ENCODE data around the gene C16orf54.
"Not testable (repeated sequence)": the region's sequence is repeated elsewhere in the genome, so short reads cannot be mapped to it uniquely, and the experiment has no call there.

Gene C16orf54

DNA sequence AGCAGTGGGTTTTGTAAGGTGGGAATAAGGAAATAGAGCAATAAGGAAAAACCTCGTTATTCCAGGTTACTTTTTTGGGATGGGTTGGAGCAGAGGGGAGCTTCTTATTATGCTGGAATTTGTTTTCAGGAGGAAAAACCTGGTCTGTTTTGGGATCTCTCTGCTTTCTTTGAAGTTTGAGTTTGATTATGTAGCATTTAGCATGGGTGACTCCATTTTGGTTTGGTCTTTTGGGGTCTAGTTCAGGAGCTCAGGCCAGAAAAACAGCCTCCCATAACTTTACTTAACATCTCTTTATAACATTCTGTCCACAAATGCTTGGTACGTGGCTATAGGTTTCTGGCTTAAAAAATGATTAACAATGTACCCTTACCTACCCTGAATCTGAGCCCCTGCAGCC is 23.7 kb upstream of the C16orf54 start:
- H3K36me3 ChIP-seq (ENCODE audit: control insufficient read depth in 5 of 5, insufficient read depth in 5 of 5, low read length in 5 of 5): no peaks in the 10 kb centered on the region
- H3K27ac ChIP-seq (ENCODE audit: low read depth, low read length): no peak overlapping the region
- H3K4me1 ChIP-seq (ENCODE audit: control insufficient read depth in 5 of 5, insufficient read depth in 5 of 5, low read length in 5 of 5): no peaks in the 10 kb centered on the region
- no peaks in the 10 kb centered on the region for H3K9me3 ChIP-seq (ENCODE audit: control insufficient read depth in 5 of 5, low read length in 5 of 5)
- no peak overlapping the region for H3K9ac ChIP-seq (ENCODE audit: low read length in 5 of 5)
- no peak overlapping the region for H3K4me3 ChIP-seq (ENCODE audit: low read depth in 1 of 5, low read length in 5 of 5)
- no peaks in the 10 kb centered on the region for H3K27me3 ChIP-seq (ENCODE audit: control insufficient read depth in 5 of 5, insufficient read depth in 4 of 5, low read length in 5 of 5)

DNA sequence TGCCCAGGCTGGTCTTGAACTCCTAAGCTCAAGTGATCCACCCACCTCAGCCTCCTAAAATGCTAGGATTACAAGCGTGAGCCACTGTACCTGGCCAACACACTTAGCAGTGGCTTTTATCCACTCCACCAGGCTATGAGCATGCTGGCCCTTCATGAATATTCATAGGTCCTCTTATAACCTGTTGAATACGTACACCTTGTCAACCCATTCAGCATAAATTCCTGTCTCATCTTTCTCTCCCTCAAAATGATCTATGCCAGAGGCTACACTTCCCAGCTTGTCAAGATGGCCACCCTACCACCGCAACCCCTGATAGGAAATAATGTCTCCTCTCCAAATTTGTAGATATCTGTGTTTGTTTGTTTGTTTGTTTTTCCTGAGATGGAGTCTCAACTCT is 21.3 kb upstream of the C16orf54 start:
- Histone ChIP-seq H3K27me3 (ENCODE audit: control insufficient read depth in 5 of 5, insufficient read depth in 4 of 5, low read length in 5 of 5) (no peaks in the 10 kb centered on the region), H3K36me3 (ENCODE audit: control insufficient read depth in 5 of 5, insufficient read depth in 5 of 5, low read length in 5 of 5) (no peaks in the 10 kb centered on the region), H3K9ac (ENCODE audit: low read length in 5 of 5) (no peak overlapping the region), H3K9me3 (ENCODE audit: control insufficient read depth in 5 of 5, low read length in 5 of 5) (no peaks in the 10 kb centered on the region), H3K4me3 (ENCODE audit: low read depth in 1 of 5, low read length in 5 of 5) (no peak overlapping the region), H3K4me1 (ENCODE audit: control insufficient read depth in 5 of 5, insufficient read depth in 5 of 5, low read length in 5 of 5) (no peaks in the 10 kb centered on the region), H3K27ac (ENCODE audit: low read depth, low read length) (no peak overlapping the region)

DNA sequence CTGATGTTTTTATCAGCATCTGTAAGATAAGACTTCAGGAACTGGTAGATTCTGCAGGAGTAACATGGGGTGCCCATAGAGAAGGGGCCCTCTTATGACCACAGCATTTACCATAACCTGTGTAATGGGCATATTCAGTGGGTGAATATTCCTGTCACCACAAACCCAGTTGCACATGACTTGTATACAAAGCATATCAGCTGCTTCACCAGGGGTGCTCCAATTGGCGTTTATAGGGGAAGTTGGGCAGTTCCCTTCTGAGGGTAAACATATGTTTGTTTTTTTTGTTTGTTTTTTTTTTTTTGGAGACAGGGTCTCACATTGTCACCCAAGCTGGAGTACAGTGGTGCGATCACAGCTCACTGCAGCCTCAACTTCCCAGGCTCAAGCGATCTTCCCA is 20.8 kb upstream of the C16orf54 start:
- no peaks in the 10 kb centered on the region for H3K36me3 ChIP-seq (ENCODE audit: control insufficient read depth in 5 of 5, insufficient read depth in 5 of 5, low read length in 5 of 5)
- H3K4me3 ChIP-seq (ENCODE audit: low read depth in 1 of 5, low read length in 5 of 5): no peak overlapping the region
- no peak overlapping the region for H3K9ac ChIP-seq (ENCODE audit: low read length in 5 of 5)
- H3K4me1 ChIP-seq (ENCODE audit: control insufficient read depth in 5 of 5, insufficient read depth in 5 of 5, low read length in 5 of 5): peaks cover 0 to 4% (median under 1%) of the 10 kb centered on the region in 5 donors
- H3K27ac ChIP-seq (ENCODE audit: low read depth, low read length): no peak overlapping the region
- no peaks in the 10 kb centered on the region for H3K9me3 ChIP-seq (ENCODE audit: control insufficient read depth in 5 of 5, low read length in 5 of 5)
- no peaks in the 10 kb centered on the region for H3K27me3 ChIP-seq (ENCODE audit: control insufficient read depth in 5 of 5, insufficient read depth in 4 of 5, low read length in 5 of 5)

DNA sequence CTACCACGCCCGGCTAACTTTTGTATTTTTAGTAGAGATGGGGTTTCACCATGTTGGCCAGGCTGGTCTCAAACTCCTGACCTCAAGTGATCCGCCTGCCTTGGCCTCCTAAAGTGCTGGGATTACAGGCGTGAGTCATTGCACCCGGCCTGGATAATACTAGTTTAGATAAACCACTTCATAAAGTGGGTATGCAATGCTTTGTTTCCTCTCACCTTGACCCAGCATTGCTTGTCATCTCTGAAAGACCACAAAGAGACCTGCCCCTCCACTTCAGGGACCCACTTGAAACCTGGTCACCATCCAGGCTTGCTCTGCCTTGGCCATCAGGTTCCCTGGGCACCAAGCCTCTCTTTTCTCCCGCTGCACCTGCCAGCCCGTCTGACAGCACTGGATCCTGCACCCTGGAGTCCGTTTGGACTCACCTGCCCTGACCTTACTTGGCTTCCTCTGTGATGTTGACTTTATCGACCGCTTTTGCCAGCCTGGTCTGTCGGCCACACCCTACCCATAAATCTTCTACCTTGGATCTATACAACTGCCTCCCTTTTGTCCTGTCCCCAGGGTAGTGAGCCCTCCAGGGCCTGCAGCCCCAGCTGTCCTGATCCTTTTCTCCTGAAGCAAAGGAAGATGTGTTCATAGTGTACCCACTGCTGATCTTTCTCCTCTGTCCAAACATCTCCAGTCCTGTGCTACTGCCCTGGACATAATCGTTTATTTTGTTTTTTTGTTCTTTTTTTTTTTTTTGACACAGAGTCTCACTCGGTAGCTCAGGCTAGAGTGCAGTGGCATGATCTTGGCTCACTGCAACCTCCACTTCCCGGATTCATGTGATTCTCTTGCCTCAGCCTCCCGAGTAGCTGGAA is 19.6 kb upstream of the C16orf54 start:
- H3K4me3 ChIP-seq (ENCODE audit: low read depth in 1 of 5, low read length in 5 of 5): no peak overlapping the region
- peaks cover 0 to 12% (median 11%) of the 10 kb centered on the region in 5 donors for H3K4me1 ChIP-seq (ENCODE audit: control insufficient read depth in 5 of 5, insufficient read depth in 5 of 5, low read length in 5 of 5)
- no peaks in the 10 kb centered on the region for H3K9me3 ChIP-seq (ENCODE audit: control insufficient read depth in 5 of 5, low read length in 5 of 5)
- no peak overlapping the region for H3K9ac ChIP-seq (ENCODE audit: low read length in 5 of 5)
- no peak overlapping the region for H3K27ac ChIP-seq (ENCODE audit: low read depth, low read length)
- H3K27me3 ChIP-seq (ENCODE audit: control insufficient read depth in 5 of 5, insufficient read depth in 4 of 5, low read length in 5 of 5): no peaks in the 10 kb centered on the region
- H3K36me3 ChIP-seq (ENCODE audit: control insufficient read depth in 5 of 5, insufficient read depth in 5 of 5, low read length in 5 of 5): no peaks in the 10 kb centered on the region

DNA sequence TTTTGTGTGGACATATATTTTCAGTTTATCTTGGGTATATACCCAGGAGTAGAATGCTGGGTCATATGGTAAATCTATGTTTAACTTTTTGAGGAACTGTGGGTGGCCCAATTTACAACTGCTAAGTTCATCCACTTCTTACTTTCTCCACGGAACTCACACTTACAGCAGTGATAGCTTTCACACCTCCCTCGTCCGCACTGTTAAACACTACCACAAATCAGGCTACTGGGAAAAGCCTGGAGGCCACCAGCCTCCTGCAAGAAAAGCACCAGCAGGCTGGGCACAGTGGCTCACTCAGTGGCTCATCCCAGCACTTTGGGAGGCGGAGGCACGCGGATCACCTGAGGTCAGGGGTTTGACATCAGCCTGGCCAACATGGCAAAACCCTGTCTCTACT is 17.5 kb upstream of the C16orf54 start:
- Histone ChIP-seq H3K9me3 (ENCODE audit: control insufficient read depth in 5 of 5, low read length in 5 of 5) (no peaks in the 10 kb centered on the region), H3K27ac (ENCODE audit: low read depth, low read length) (no peak overlapping the region), H3K36me3 (ENCODE audit: control insufficient read depth in 5 of 5, insufficient read depth in 5 of 5, low read length in 5 of 5) (no peaks in the 10 kb centered on the region), H3K4me3 (ENCODE audit: low read depth in 1 of 5, low read length in 5 of 5) (no peak overlapping the region), H3K4me1 (ENCODE audit: control insufficient read depth in 5 of 5, insufficient read depth in 5 of 5, low read length in 5 of 5) (peaks cover 0 to 15% (median 12%) of the 10 kb centered on the region in 5 donors), H3K9ac (ENCODE audit: low read length in 5 of 5) (no peak overlapping the region), H3K27me3 (ENCODE audit: control insufficient read depth in 5 of 5, insufficient read depth in 4 of 5, low read length in 5 of 5) (no peaks in the 10 kb centered on the region)

DNA sequence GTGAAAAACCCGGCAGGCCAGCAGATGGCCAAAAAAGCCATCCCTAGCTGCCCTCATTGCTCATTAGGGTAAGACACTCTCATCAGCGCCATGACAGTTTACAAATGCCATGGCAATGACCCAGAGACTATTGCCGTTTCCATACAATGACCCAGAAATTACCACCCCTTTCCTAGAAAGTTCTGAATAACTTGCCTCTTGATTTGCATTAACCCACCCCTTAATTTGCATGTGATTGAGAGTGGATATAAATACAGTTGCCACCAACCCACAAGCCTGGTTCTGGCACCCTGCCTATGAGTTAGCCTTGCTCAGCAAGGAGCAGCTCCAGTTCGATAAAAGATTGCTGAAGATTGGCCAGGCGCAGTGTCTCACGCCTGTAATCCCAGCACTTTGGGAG is 16.1 kb upstream of the C16orf54 start:
- H3K9me3 ChIP-seq (ENCODE audit: control insufficient read depth in 5 of 5, low read length in 5 of 5): no peaks in the 10 kb centered on the region
- H3K4me1 ChIP-seq (ENCODE audit: control insufficient read depth in 5 of 5, insufficient read depth in 5 of 5, low read length in 5 of 5): peaks cover 0 to 27% (median 20%) of the 10 kb centered on the region in 5 donors
- H3K27ac ChIP-seq (ENCODE audit: low read depth, low read length): no peak overlapping the region
- no peaks in the 10 kb centered on the region for H3K36me3 ChIP-seq (ENCODE audit: control insufficient read depth in 5 of 5, insufficient read depth in 5 of 5, low read length in 5 of 5)
- no peak overlapping the region for H3K9ac ChIP-seq (ENCODE audit: low read length in 5 of 5)
- H3K27me3 ChIP-seq (ENCODE audit: control insufficient read depth in 5 of 5, insufficient read depth in 4 of 5, low read length in 5 of 5): no peaks in the 10 kb centered on the region
- H3K4me3 ChIP-seq (ENCODE audit: low read depth in 1 of 5, low read length in 5 of 5): no peak overlapping the region

DNA sequence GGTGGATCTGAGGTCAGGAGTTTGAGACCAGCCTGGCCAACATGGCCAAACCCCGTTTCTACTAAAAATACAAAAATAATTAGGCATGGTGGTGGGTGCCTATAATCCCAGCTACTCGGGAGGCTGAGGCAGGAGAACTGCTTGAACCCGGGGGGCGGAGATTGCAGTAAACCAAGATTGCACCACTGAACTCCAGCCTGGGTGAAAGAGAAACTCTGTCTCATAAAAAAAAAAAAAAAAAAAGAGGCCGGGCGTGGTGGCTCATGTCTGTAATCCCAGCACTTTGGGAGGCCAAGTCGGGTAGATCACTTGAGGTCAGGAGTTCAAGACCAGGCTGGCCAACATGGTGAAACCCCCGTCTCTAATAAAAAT is 15.5 kb upstream of the C16orf54 start:
- H3K9ac ChIP-seq (ENCODE audit: low read length in 5 of 5); H3K36me3 ChIP-seq (ENCODE audit: control insufficient read depth in 5 of 5, insufficient read depth in 5 of 5, low read length in 5 of 5); H3K9me3 ChIP-seq (ENCODE audit: control insufficient read depth in 5 of 5, low read length in 5 of 5); H3K4me3 ChIP-seq (ENCODE audit: low read depth in 1 of 5, low read length in 5 of 5); H3K27ac ChIP-seq (ENCODE audit: low read depth, low read length); H3K27me3 ChIP-seq (ENCODE audit: control insufficient read depth in 5 of 5, insufficient read depth in 4 of 5, low read length in 5 of 5): not testable (repeated sequence)
- H3K4me1 ChIP-seq (ENCODE audit: control insufficient read depth in 5 of 5, insufficient read depth in 5 of 5, low read length in 5 of 5): peaks cover 0 to 27% (median 20%) of the 10 kb centered on the region in 5 donors

DNA sequence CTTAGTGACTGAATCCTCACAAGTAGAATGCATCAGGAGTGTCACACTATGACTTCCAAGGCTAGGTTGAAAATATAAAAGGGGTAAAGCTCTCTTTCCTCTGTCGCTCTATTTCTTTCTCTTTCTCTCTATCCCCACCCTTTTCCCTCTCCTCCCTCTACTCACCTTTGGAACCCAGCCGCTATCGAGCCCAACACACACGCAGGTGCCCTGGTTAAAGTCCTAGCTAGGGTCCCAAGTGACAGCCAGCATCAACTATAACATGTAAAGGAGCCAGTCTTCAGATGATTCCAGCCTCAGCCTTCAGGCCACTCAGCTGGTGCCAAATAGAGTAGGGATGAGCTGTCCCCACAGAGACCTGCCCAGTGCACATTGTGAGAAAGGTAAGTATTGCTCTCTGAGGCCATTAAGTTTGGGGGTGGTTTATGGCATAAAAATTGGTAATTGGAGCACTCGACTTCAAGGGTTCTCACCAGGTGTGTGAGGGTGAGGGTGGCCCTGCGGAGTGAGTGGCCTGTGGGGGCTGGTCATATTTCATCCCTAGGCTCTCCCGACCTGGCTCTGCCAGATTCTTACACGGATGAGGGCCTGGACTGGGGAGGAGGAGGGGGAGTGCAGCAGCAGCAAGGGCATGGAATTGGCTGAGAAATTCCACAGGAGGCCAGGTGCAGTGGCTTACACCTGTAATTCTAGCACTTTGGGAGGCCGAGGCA is 14.9 kb upstream of the C16orf54 start:
- no peaks in the 10 kb centered on the region for H3K36me3 ChIP-seq (ENCODE audit: control insufficient read depth in 5 of 5, insufficient read depth in 5 of 5, low read length in 5 of 5)
- H3K9me3 ChIP-seq (ENCODE audit: control insufficient read depth in 5 of 5, low read length in 5 of 5): no peaks in the 10 kb centered on the region
- no peak overlapping the region for H3K27ac ChIP-seq (ENCODE audit: low read depth, low read length)
- peak overlapping the region in 1 of 5 donors; percentile 28 for H3K9ac ChIP-seq (ENCODE audit: low read length in 5 of 5)
- H3K27me3 ChIP-seq (ENCODE audit: control insufficient read depth in 5 of 5, insufficient read depth in 4 of 5, low read length in 5 of 5): no peaks in the 10 kb centered on the region
- no peak overlapping the region for H3K4me3 ChIP-seq (ENCODE audit: low read depth in 1 of 5, low read length in 5 of 5)
- peaks cover 0 to 27% (median 20%) of the 10 kb centered on the region in 5 donors for H3K4me1 ChIP-seq (ENCODE audit: control insufficient read depth in 5 of 5, insufficient read depth in 5 of 5, low read length in 5 of 5)

DNA sequence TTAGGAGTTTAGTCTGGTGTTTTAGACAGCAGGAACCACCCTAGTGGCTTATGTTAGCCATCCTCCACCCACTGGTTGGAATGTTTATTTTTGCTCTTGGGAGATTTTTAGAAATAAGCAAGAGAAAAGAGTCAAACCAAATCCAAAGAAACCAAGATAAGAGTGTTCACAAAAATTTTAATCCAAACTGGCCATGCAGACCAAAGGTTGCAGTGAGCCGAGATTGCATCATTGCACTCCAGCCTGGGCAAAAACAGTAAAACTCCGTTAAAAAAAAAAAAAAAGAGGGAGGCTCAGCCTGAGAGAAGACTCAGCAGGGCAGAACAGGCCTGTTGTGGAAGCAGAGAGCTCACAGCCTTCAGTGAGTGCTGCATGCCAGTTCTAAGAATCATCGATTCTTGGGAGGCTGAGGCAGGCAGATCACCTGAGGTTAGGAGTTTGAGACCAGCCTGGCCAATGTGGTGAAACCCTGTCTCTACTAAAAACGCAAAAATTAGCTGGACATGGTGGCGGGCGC is 12.2 kb upstream of the C16orf54 start:
- Histone ChIP-seq H3K4me3 (ENCODE audit: low read depth in 1 of 5, low read length in 5 of 5) (no peak overlapping the region), H3K27me3 (ENCODE audit: control insufficient read depth in 5 of 5, insufficient read depth in 4 of 5, low read length in 5 of 5) (no peaks in the 10 kb centered on the region), H3K36me3 (ENCODE audit: control insufficient read depth in 5 of 5, insufficient read depth in 5 of 5, low read length in 5 of 5) (no peaks in the 10 kb centered on the region), H3K9me3 (ENCODE audit: control insufficient read depth in 5 of 5, low read length in 5 of 5) (no peaks in the 10 kb centered on the region), H3K27ac (ENCODE audit: low read depth, low read length) (peak overlapping the region; percentile 46), H3K9ac (ENCODE audit: low read length in 5 of 5) (no peak overlapping the region), H3K4me1 (ENCODE audit: control insufficient read depth in 5 of 5, insufficient read depth in 5 of 5, low read length in 5 of 5) (peaks cover 0 to 27% (median 20%) of the 10 kb centered on the region in 5 donors)

DNA sequence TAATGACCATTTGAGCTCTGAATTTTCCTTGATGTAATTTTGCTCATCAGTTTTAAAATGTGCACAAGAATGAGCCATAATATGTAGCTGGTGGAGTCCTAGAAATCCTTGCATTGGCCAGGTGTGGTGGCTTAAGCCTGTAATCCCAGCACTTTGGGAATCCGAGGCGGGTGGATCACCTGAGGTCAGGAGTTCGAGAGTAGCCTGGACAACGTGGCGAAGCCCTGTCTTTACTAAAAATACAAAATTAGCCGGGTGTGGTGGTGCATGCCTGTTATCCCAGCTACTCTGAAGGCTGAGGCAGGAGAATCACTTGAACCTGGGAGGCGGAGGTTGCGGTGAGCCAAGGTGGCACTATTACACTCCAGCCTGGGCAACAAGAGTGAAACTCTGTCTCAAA is 11.3 kb upstream of the C16orf54 start:
- H3K27me3 ChIP-seq (ENCODE audit: control insufficient read depth in 5 of 5, insufficient read depth in 4 of 5, low read length in 5 of 5); H3K9me3 ChIP-seq (ENCODE audit: control insufficient read depth in 5 of 5, low read length in 5 of 5); H3K9ac ChIP-seq (ENCODE audit: low read length in 5 of 5); H3K4me3 ChIP-seq (ENCODE audit: low read depth in 1 of 5, low read length in 5 of 5); H3K27ac ChIP-seq (ENCODE audit: low read depth, low read length); H3K36me3 ChIP-seq (ENCODE audit: control insufficient read depth in 5 of 5, insufficient read depth in 5 of 5, low read length in 5 of 5): not testable (repeated sequence)
- H3K4me1 ChIP-seq (ENCODE audit: control insufficient read depth in 5 of 5, insufficient read depth in 5 of 5, low read length in 5 of 5): peaks cover 0 to 27% (median 20%) of the 10 kb centered on the region in 5 donors
